GM12878 (cell line): Measurements from ENCODE around the gene CSNK1G1. TPM values are rescaled to one million over a fixed set of nuclear protein-coding genes. Genes with fewer than 3 reads are reported as not detected.

Source experiments
- ATAC-seq: fragments of 200-7000 bp; cut with Tn5 transposase; 3 replicates; pipeline ENCODE4 v1.9.1; 2020; ENCODE audit warnings: mild to moderate bottlenecking, moderate library complexity
- BruUV-seq: library from RNA; stranded (reverse); fragments of 400-500 nt; replicated peaks from 2 replicates; lab custom pipeline; 2021; lab: Mats Ljungman, UMichigan
- CTCF ChIA-PET: fragments of 300-600 bp; sonication (Branson Sonifier 250); formaldehyde crosslinking; extraction: SDS; loops from one replicate; lab custom pipeline; 2021; ENCODE audit warnings: inconsistent platforms; lab: Yijun Ruan, JAX
- POLR2A ChIA-PET: fragments of 350-600 bp; formaldehyde crosslinking; extraction: SDS; loops from one replicate; lab custom pipeline; 2021; ENCODE audit warnings: inconsistent platforms; lab: Charles Lee
- RAD21 ChIA-PET: fragments of 300-600 bp; sonication (Branson Sonifier 250); formaldehyde crosslinking; loops from one replicate; lab custom pipeline; 2023; ENCODE audit warnings: antibody characterized with exemption; ENCODE audit not compliant: unreplicated experiment; lab: Charles Lee
- SMC1A ChIA-PET: fragments of 300-600 bp; sonication (Branson Sonifier 250); formaldehyde crosslinking; loops from one replicate; lab custom pipeline; 2023; ENCODE audit not compliant: unreplicated experiment, uncharacterized antibody; lab: Charles Lee
- DNase-seq: peaks from one replicate; pipeline ENCODE4 v3.0.0-alpha.2; 2011; ENCODE audit warnings: low read depth, low spot score
- FAIRE-seq: peaks from 3 replicates; lab custom pipeline; 2011; peaks lifted over from hg19 to GRCh38; lab: Jason Lieb, UNC
- H2AFZ ChIP-seq: 2 replicates; pipeline ENCODE4 v1.6.0; 2011; ENCODE audit warnings: low read depth, low read length, control low read depth; ENCODE audit not compliant: control insufficient read depth
- H3K27ac ChIP-seq: 2 replicates; pipeline ENCODE4 v1.5.1; 2011; ENCODE audit warnings: control low read depth; ENCODE audit not compliant: control insufficient read depth, insufficient read depth
- H3K27me3 ChIP-seq, 2 experiments: replicated peaks in 1 of 2; 2 replicates each; pipeline versions ENCODE4 v1.6.0 to v1.6.1; 2011; ENCODE audit warnings: low read length in 1 of 2; ENCODE audit not compliant: control insufficient read depth in 2 of 2, insufficient read depth in 2 of 2
- H3K36me3 ChIP-seq, 2 experiments: 2 replicates each; pipeline ENCODE4 v1.5.1; 2011; ENCODE audit warnings: low read length in 1 of 2; ENCODE audit not compliant: control insufficient read depth in 2 of 2, insufficient read depth in 2 of 2
- H3K4me1 ChIP-seq: 2 replicates; pipeline ENCODE4 v1.6.1; 2011; ENCODE audit warnings: mild to moderate bottlenecking, low read length, moderate library complexity, mixed read lengths; ENCODE audit not compliant: control insufficient read depth, insufficient read depth
- H3K4me2 ChIP-seq: 2 replicates; pipeline ENCODE4 v1.6.0; 2011; ENCODE audit warnings: control low read depth; ENCODE audit not compliant: control insufficient read depth, insufficient read depth
- H3K4me3 ChIP-seq: fragments of 200-600 bp; sonication (generic); 2 replicates; pipeline ENCODE4 v1.5.1; 2016
- H3K79me2 ChIP-seq: 2 replicates; pipeline ENCODE4 v1.6.0; 2011; ENCODE audit warnings: low read length; ENCODE audit not compliant: control insufficient read depth, insufficient read depth
- H3K9ac ChIP-seq: 2 replicates; pipeline ENCODE4 v1.8.0; 2011; ENCODE audit warnings: low read length, control low read depth, mixed read lengths; ENCODE audit not compliant: control insufficient read depth, insufficient read depth
- H3K9me3 ChIP-seq: replicated peaks from 3 replicates; pipeline ENCODE4 v1.5.1; 2011; ENCODE audit warnings: mild to moderate bottlenecking, low read length; ENCODE audit not compliant: control insufficient read depth, insufficient read depth
- H4K20me1 ChIP-seq: 2 replicates; pipeline ENCODE4 v1.6.0; 2011; ENCODE audit not compliant: control insufficient read depth, insufficient read depth
- ASH2L ChIP-seq: fragments of 300-600, 200-600 bp; sonication (generic); IDR thresholded peaks from 2 replicates; pipeline ENCODE4 v1.6.1; 2017; ENCODE audit warnings: low read depth, mild to moderate bottlenecking, borderline replicate concordance
- BACH1 ChIP-seq: fragments of 450-650 bp; IDR thresholded peaks from 2 replicates; pipeline ENCODE4 v1.6.1; 2017; ENCODE audit warnings: mild to moderate bottlenecking, borderline replicate concordance
- CBX5 ChIP-seq: sonication (generic); IDR thresholded peaks from 2 replicates; pipeline ENCODE4 v1.6.1; 2016; ENCODE audit warnings: low read depth, moderate library complexity, mild to moderate bottlenecking, inconsistent platforms
- CEBPB ChIP-seq, 2 experiments: fragments of 150-350 bp in 1 of 2; IDR thresholded peaks; 2 replicates each; pipeline ENCODE4 v1.6.1; 2012 to 2014; ENCODE audit warnings: low read depth in 2 of 2, low read length in 2 of 2, borderline replicate concordance in 1 of 2, inconsistent platforms in 1 of 2
- CHD4 ChIP-seq: fragments of 200-600 bp; sonication (generic); IDR thresholded peaks from 2 replicates; pipeline ENCODE4 v1.6.1; 2016; ENCODE audit warnings: mild to moderate bottlenecking
- CREM ChIP-seq: IDR thresholded peaks from 2 replicates; pipeline ENCODE4 v1.6.1; 2014; ENCODE audit warnings: antibody characterized with exemption, low read depth
- ESRRA ChIP-seq: IDR thresholded peaks from 2 replicates; pipeline ENCODE4 v1.6.1; 2012; ENCODE audit warnings: mild to moderate bottlenecking, low read length, improper control_type of control experiment
- EZH2 ChIP-seq: IDR thresholded peaks from 2 replicates; pipeline ENCODE4 v1.6.1; 2012; ENCODE audit warnings: low read depth, mild to moderate bottlenecking, control low read depth, inconsistent platforms, low read length, borderline replicate concordance; ENCODE audit not compliant: control insufficient read depth
- HDGF ChIP-seq: fragments of 450-650 bp; IDR thresholded peaks from 2 replicates; pipeline ENCODE4 v1.6.1; 2016; ENCODE audit warnings: antibody characterized with exemption
- KDM1A ChIP-seq: fragments of 200-600 bp; sonication (generic); IDR thresholded peaks from 2 replicates; pipeline ENCODE4 v1.6.1; 2016; ENCODE audit warnings: borderline replicate concordance
- LARP7 ChIP-seq: fragments of 450-650 bp; IDR thresholded peaks from 2 replicates; pipeline ENCODE4 v1.6.1; 2017; ENCODE audit warnings: mild to moderate bottlenecking
- NBN ChIP-seq: fragments of 450-650 bp; IDR thresholded peaks from 2 replicates; pipeline ENCODE4 v1.6.1; 2016
- RAD21 ChIP-seq: IDR thresholded peaks from 2 replicates; pipeline ENCODE4 v1.6.1; 2011; ENCODE audit warnings: mild to moderate bottlenecking, low read depth, low read length, moderate library complexity; ENCODE audit not compliant: insufficient read depth
- SMAD1 ChIP-seq: fragments of 450-650 bp; IDR thresholded peaks from 2 replicates; pipeline ENCODE4 v1.6.1; 2018; ENCODE audit warnings: mild to moderate bottlenecking, low read depth; ENCODE audit not compliant: partially characterized antibody
- SMAD5 ChIP-seq: IDR thresholded peaks from 2 replicates; pipeline ENCODE4 v1.6.1; 2016; ENCODE audit warnings: antibody characterized with exemption, low read depth
- SRF ChIP-seq, 2 experiments: IDR thresholded peaks; 2 replicates each; pipeline ENCODE4 v1.6.1; 2011; ENCODE audit warnings: low read depth in 2 of 2, low read length in 2 of 2, mild to moderate bottlenecking in 1 of 2, moderate library complexity in 1 of 2
- TCF12 ChIP-seq: IDR thresholded peaks from 2 replicates; pipeline ENCODE4 v1.6.1; 2011; ENCODE audit warnings: low read depth, mild to moderate bottlenecking, low read length
- WGBS: methylation state at CpG from one replicate; pipeline ENCODE4 v1.1.6; 2016; ENCODE audit warnings: low lambda C conversion rate; ENCODE audit not compliant: insufficient replicate concordance, insufficient coverage; ENCODE audit errors: missing lambda C conversion rate; 5-methylcytosine and 5-hydroxymethylcytosine counted together
- in situ Hi-C: fragments of 300-500 bp; cut with MboI; formaldehyde crosslinking; loops from 9 replicates; pipeline ENCODE4 v1.14.3; 2018; ENCODE audit warnings: mixed read lengths
- intact Hi-C: fragments of 100-400 bp; cut with micrococcal nuclease; formaldehyde crosslinking; loops from one replicate; pipeline ENCODE4 v1.14.2; 2022; ENCODE audit not compliant: unreplicated experiment
- polyA plus RNA-seq, 11 experiments: library from polyadenylated mRNA; depleted of rRNA in 4 of 11; unstranded in 6 of 11; stranded (reverse) in 5 of 11; fragments of >200 nt; fragmentation: Nextera tagmentation in 4 of 11; fragmentation: Illumina TruSeq in 1 of 11; extraction: Ambion mirVana in 4 of 11; extraction: Trizol in 1 of 11; gene quantifications; 1 replicate in 1 of 11; 2 replicates in 10 of 11; pipeline versions ENCODE4 v1.2.1 to v1.2.3, GENCODE V29; 2011 to 2016; ENCODE audit warnings: inconsistent platforms in 2 of 11, missing spikeins in 2 of 11, low read depth in 1 of 11
- total RNA-seq, 4 experiments: library from RNA; depleted of rRNA in 3 of 4; stranded (reverse); fragments of >200 nt in 3 of 4; fragmentation: Illumina TruSeq in 1 of 4; extraction: Trizol in 1 of 4; gene quantifications; 2 replicates each; pipeline versions ENCODE4 v1.2.1 to v1.2.3, GENCODE V29; 2013 to 2021
- TF ChIP-seq, protein P1 (sequence below): fragments of 450-650 bp; IDR thresholded peaks from 2 replicates; pipeline ENCODE4 v1.6.1; 2017; ENCODE audit warnings: mild to moderate bottlenecking, moderate library complexity
- TF ChIP-seq, protein P2 (sequence below): fragments of 450-650 bp; formaldehyde crosslinking; IDR thresholded peaks from 2 replicates; pipeline ENCODE4 v1.4.0; 2022; ENCODE audit warnings: mild to moderate bottlenecking, moderate library complexity

Gene CSNK1G1
- total and polyA plus RNA-seq, 10 of the 15 experiments (the other 5 are each of a cell fraction or from before 2014, with no cell fraction given): 6.1 to 23.4 (median 15.3) TPM

DNA sequence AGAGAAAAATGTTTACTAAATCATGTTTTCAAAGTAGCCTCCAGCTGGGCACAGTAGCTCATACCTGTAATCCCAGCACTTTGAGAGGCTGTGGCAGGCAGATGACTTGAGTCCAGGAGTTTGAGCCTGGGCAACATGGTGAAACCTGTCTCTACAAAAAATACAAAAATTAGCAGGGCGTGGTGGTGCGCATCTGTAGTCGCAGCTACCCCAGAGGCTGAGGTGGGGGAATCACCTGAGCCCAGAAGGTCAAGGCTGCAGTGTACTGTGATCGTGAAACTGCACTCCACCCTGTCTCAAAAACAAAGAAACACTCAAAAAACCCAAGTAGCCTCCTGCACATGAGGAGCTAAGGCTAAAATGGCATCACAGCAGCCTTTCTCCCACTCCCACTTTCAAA, 191.5 kb downstream of the CSNK1G1 start:
- no peak for FAIRE-seq
- ChIA-PET CTCF (interaction anchor here (0.8 to 3.6 kb wide), 6 partner anchors 11 to 564 kb away, joined by 3 to 34 read pairs (median 4); partner anchors contain the start of gene TRIP4), POLR2A (interaction anchor here (0.5 to 3.4 kb wide), 8 partner anchors 8 to 382 kb away, joined by 3 to 32 read pairs (median 4); partner anchors contain the start of genes CIAO2A, SNX1 and SNX22), RAD21 (interaction anchor here (0.7 to 2.6 kb wide), 3 partner anchors 19 to 422 kb away, joined by 5 to 9 read pairs (median 5); partner anchors contain the start of gene CSNK1G1), SMC1A (interaction anchor here (0.6 to 3.3 kb wide), 9 partner anchors 12 to 868 kb away, joined by 3 to 9 read pairs (median 3); no protein-coding TSS in a partner anchor)
- BruUV-seq: no TSS peak
- no peaks in the 10 kb centered on the region for H3K27me3 ChIP-seq
- peaks cover 5 to 8% of the 10 kb centered on the region in 2 experiments; a peak in 2 of 4 replicates for H3K36me3 ChIP-seq
- H3K4me1 ChIP-seq: peaks cover 22% of the 10 kb centered on the region
- WGBS: 0% methylated on average over 4 of the region's 4 CpGs
- intact Hi-C loops (loop anchor here (5.0 kb wide), 1 partner anchor 193 kb away; the partner anchor contains the start of gene CSNK1G1), in situ Hi-C loops (no loop called here)
- H3K9ac ChIP-seq: no peak overlapping the region
- H3K4me3 ChIP-seq: peak overlapping the region; percentile 53; the same call in 1 of the 2 replicates
- no peaks in the 10 kb centered on the region for H3K9me3 ChIP-seq
- DNase-seq: no peak
- H3K4me2 ChIP-seq: peak overlapping the region; percentile 82; the same call in 1 of the 2 replicates
- ATAC-seq: no peak
- peaks cover 32% of the 10 kb centered on the region for H3K79me2 ChIP-seq
- H4K20me1 ChIP-seq: no peaks in the 10 kb centered on the region
- H2AFZ ChIP-seq: peak overlapping the region; percentile 97; the same call in 1 of the 2 replicates
- peak overlapping the region; percentile 81 for H3K27ac ChIP-seq
- TF ChIP-seq TCF12 (no peak), RAD21 (no peak), SMAD5 (no peak), ESRRA (no peak), BACH1 (no peak), CHD4 (no peak), KDM1A (no peak), SRF (IDR thresholded peaks at IDR 0.05; ENCODE audit: low read depth in 2 of 2, low read length in 2 of 2) (no peak), ASH2L (no peak), NBN (no peak), SMAD1 (no peak), LARP7 (no peak), CEBPB (IDR thresholded peaks at IDR 0.05; ENCODE audit: borderline replicate concordance in 1 of 2, low read depth in 2 of 2, low read length in 2 of 2) (no peak), CREM (no peak), HDGF (no peak), EZH2 (no peak), CBX5 (no peak)
- TF ChIP-seq, protein P1, sequence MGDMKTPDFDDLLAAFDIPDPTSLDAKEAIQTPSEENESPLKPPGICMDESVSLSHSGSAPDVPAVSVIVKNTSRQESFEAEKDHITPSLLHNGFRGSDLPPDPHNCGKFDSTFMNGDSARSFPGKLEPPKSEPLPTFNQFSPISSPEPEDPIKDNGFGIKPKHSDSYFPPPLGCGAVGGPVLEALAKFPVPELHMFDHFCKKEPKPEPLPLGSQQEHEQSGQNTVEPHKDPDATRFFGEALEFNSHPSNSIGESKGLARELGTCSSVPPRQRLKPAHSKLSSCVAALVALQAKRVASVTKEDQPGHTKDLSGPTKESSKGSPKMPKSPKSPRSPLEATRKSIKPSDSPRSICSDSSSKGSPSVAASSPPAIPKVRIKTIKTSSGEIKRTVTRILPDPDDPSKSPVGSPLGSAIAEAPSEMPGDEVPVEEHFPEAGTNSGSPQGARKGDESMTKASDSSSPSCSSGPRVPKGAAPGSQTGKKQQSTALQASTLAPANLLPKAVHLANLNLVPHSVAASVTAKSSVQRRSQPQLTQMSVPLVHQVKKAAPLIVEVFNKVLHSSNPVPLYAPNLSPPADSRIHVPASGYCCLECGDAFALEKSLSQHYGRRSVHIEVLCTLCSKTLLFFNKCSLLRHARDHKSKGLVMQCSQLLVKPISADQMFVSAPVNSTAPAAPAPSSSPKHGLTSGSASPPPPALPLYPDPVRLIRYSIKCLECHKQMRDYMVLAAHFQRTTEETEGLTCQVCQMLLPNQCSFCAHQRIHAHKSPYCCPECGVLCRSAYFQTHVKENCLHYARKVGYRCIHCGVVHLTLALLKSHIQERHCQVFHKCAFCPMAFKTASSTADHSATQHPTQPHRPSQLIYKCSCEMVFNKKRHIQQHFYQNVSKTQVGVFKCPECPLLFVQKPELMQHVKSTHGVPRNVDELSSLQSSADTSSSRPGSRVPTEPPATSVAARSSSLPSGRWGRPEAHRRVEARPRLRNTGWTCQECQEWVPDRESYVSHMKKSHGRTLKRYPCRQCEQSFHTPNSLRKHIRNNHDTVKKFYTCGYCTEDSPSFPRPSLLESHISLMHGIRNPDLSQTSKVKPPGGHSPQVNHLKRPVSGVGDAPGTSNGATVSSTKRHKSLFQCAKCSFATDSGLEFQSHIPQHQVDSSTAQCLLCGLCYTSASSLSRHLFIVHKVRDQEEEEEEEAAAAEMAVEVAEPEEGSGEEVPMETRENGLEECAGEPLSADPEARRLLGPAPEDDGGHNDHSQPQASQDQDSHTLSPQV: no peak
- TF ChIP-seq, protein P2, sequence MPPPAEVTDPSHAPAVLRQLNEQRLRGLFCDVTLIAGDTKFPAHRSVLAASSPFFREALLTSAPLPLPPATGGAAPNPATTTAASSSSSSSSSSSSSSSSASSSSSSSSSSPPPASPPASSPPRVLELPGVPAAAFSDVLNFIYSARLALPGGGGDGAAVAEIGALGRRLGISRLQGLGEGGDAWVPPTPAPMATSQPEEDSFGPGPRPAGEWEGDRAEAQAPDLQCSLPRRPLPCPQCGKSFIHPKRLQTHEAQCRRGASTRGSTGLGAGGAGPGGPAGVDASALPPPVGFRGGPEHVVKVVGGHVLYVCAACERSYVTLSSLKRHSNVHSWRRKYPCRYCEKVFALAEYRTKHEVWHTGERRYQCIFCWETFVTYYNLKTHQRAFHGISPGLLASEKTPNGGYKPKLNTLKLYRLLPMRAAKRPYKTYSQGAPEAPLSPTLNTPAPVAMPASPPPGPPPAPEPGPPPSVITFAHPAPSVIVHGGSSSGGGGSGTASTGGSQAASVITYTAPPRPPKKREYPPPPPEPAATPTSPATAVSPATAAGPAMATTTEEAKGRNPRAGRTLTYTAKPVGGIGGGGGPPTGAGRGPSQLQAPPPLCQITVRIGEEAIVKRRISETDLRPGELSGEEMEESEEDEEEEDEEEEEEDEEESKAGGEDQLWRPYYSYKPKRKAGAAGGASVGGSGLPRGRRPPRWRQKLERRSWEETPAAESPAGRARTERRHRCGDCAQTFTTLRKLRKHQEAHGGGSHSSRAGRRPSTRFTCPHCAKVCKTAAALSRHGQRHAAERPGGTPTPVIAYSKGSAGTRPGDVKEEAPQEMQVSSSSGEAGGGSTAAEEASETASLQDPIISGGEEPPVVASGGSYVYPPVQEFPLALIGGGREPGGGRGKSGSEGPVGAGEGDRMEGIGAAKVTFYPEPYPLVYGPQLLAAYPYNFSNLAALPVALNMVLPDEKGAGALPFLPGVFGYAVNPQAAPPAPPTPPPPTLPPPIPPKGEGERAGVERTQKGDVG: no peak
